HL-60/S4 (cell line): Measurements from ENCODE around the gene PRKCH.

Experiments
- in situ Hi-C: fragments of 300-500 bp; cut with MboI; formaldehyde crosslinking; loops from 2 replicates; pipeline ENCODE4 v1.14.3; 2022; ENCODE audit warnings: low sequenced_read_pairs

Gene PRKCH

GRCh38 chr14:61451491-61451890 lies 130.1 kb downstream of the PRKCH start:
- in situ Hi-C loops, result loop anchor here (25.0 kb wide), 1 partner anchor 661 kb away; no protein-coding TSS in a partner anchor

- in situ Hi-C loops, result loop anchor here (25.0 kb wide), 1 partner anchor 660 kb away; no protein-coding TSS in a partner anchor
Measured at GRCh38 chr14:61451891-61452400, 130.6 kb downstream of the PRKCH start.

GRCh38 chr14:61452452-61452851 lies 131.1 kb downstream of the PRKCH start:
- in situ Hi-C loops, result loop anchor here (25.0 kb wide), 1 partner anchor 660 kb away; no protein-coding TSS in a partner anchor

- in situ Hi-C loops, result loop anchor here (25.0 kb wide), 1 partner anchor 659 kb away; no protein-coding TSS in a partner anchor
Measured at GRCh38 chr14:61453103-61453767, 131.9 kb downstream of the PRKCH start.

- in situ Hi-C loops, result loop anchor here (25.0 kb wide), 1 partner anchor 658 kb away; no protein-coding TSS in a partner anchor
Measured at GRCh38 chr14:61454545-61454944, 133.2 kb downstream of the PRKCH start.

GRCh38 chr14:61455351-61455750 lies 134.0 kb downstream of the PRKCH start:
- in situ Hi-C loops, result loop anchor here (5.0 to 25.0 kb wide), 2 partner anchors 382 to 657 kb away; no protein-coding TSS in a partner anchor

- in situ Hi-C loops, result loop anchor here (5.0 to 25.0 kb wide), 2 partner anchors 381 to 656 kb away; no protein-coding TSS in a partner anchor
Measured at GRCh38 chr14:61456720-61457119, 135.3 kb downstream of the PRKCH start.

GRCh38 chr14:61458766-61459165 lies 137.4 kb downstream of the PRKCH start:
- in situ Hi-C loops, result loop anchor here (5.0 to 25.0 kb wide), 2 partner anchors 379 to 654 kb away; no protein-coding TSS in a partner anchor

GRCh38 chr14:61459229-61459628 lies 137.8 kb downstream of the PRKCH start:
- in situ Hi-C loops, result loop anchor here (5.0 to 25.0 kb wide), 2 partner anchors 378 to 653 kb away; no protein-coding TSS in a partner anchor

GRCh38 chr14:61460063-61460462 lies 138.7 kb downstream of the PRKCH start:
- in situ Hi-C loops, result loop anchor here (25.0 kb wide), 1 partner anchor 652 kb away; no protein-coding TSS in a partner anchor

GRCh38 chr14:61460718-61461611 lies 139.6 kb downstream of the PRKCH start:
- in situ Hi-C loops, result loop anchor here (25.0 kb wide), 1 partner anchor 651 kb away; no protein-coding TSS in a partner anchor

- in situ Hi-C loops, result loop anchor here (25.0 kb wide), 1 partner anchor 650 kb away; no protein-coding TSS in a partner anchor
Measured at GRCh38 chr14:61461808-61462275, 140.5 kb downstream of the PRKCH start.

- in situ Hi-C loops, result loop anchor here (25.0 kb wide), 1 partner anchor 650 kb away; no protein-coding TSS in a partner anchor
Measured at GRCh38 chr14:61462566-61463193, 141.3 kb downstream of the PRKCH start.

GRCh38 chr14:61463664-61464285 lies 142.4 kb downstream of the PRKCH start:
- in situ Hi-C loops, result loop anchor here (25.0 kb wide), 1 partner anchor 649 kb away; no protein-coding TSS in a partner anchor

GRCh38 chr14:61464539-61465320 lies 143.4 kb downstream of the PRKCH start:
- in situ Hi-C loops, result loop anchor here (25.0 kb wide), 1 partner anchor 648 kb away; no protein-coding TSS in a partner anchor

- in situ Hi-C loops, result loop anchor here (25.0 kb wide), 1 partner anchor 646 kb away; no protein-coding TSS in a partner anchor
Measured at GRCh38 chr14:61466249-61466904, 145.0 kb downstream of the PRKCH start.

- in situ Hi-C loops, result loop anchor here (25.0 kb wide), 1 partner anchor 645 kb away; no protein-coding TSS in a partner anchor
Measured at GRCh38 chr14:61466905-61467280, 145.5 kb downstream of the PRKCH start.

GRCh38 chr14:61467296-61467695 lies 145.9 kb downstream of the PRKCH start:
- in situ Hi-C loops, result loop anchor here (25.0 kb wide), 1 partner anchor 645 kb away; no protein-coding TSS in a partner anchor
